22Rv1 (cell line): ENCODE measurements around the gene PDE1A.
A peak's percentile ranks its signal among the peaks of the same experiment; 100 is the strongest.

Source experiments
- ZFX ChIP-seq: fragments of 450-650 bp; IDR thresholded peaks from 2 replicates; pipeline ENCODE4 v1.6.1; 2017; ENCODE audit warnings: antibody characterized with exemption, borderline replicate concordance
- TF ChIP-seq, protein P1 (sequence below): fragments of 450-650 bp; IDR thresholded peaks from 2 replicates; pipeline ENCODE4 v1.5.1; 2017; ENCODE audit warnings: mild to moderate bottlenecking

DNA sequence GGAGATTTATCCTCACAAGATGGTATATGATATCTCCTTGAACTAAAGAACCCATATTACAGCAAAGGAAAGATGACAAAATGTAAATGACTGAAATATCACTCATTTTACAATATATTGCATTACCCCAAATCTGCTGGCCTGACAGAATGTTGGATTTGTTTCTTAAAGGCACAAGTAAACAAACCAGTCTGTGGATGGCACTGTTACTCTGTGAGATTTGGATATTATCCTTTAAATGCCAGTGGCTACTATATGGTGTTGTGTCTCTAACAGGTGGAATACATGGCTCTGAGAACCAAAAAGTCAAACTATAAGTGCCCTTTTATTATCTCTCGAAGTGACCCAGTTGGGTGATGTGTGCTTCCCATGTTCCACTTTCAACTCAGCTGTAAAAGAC lies 125.7 kb downstream of the PDE1A start:
- TF ChIP-seq, protein P1, sequence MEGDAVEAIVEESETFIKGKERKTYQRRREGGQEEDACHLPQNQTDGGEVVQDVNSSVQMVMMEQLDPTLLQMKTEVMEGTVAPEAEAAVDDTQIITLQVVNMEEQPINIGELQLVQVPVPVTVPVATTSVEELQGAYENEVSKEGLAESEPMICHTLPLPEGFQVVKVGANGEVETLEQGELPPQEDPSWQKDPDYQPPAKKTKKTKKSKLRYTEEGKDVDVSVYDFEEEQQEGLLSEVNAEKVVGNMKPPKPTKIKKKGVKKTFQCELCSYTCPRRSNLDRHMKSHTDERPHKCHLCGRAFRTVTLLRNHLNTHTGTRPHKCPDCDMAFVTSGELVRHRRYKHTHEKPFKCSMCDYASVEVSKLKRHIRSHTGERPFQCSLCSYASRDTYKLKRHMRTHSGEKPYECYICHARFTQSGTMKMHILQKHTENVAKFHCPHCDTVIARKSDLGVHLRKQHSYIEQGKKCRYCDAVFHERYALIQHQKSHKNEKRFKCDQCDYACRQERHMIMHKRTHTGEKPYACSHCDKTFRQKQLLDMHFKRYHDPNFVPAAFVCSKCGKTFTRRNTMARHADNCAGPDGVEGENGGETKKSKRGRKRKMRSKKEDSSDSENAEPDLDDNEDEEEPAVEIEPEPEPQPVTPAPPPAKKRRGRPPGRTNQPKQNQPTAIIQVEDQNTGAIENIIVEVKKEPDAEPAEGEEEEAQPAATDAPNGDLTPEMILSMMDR, result 0 out of 2 replicates have a peak, but pooled peaks have one; percentile 7
- no peak for TF ChIP-seq ZFX
